ENCODE measurements around the gene AKT1. TPM values are rescaled to one million over a fixed set of nuclear protein-coding genes. Genes with fewer than 3 reads are reported as not detected.

AKT1 gene
- total RNA-seq, 1 donor from 2014 or later, result 123 TPM

- Mint-ChIP-seq H3K36me3 (peaks cover 21% of the 10 kb centered on the region), H3K4me1 (ENCODE audit: unreplicated experiment) (peaks cover 31% of the 10 kb centered on the region), H3K27ac (peak overlapping the region; percentile 55), H3K27me3 (no peaks in the 10 kb centered on the region), H3K9me3 (no peaks in the 10 kb centered on the region), H3K4me3 (no peak overlapping the region)
- peak; percentile 95 for DNase-seq (ENCODE audit: extremely low spot score, unreplicated experiment)
- TF ChIP-seq CTCF (conservative IDR thresholded peaks at IDR 0.05), result peak; percentile 97
Measured at GRCh38 chr14:104768437-104769323, 26.9 kb downstream of the AKT1 start.

- no peak overlapping the region for H3K27ac Mint-ChIP-seq
- peaks cover 21% of the 10 kb centered on the region for H3K36me3 Mint-ChIP-seq
- H3K9me3 Mint-ChIP-seq, result no peaks in the 10 kb centered on the region
- no peak overlapping the region for H3K4me3 Mint-ChIP-seq
- no peak for DNase-seq (ENCODE audit: extremely low spot score, unreplicated experiment)
- no peaks in the 10 kb centered on the region for H3K27me3 Mint-ChIP-seq
- peaks cover 31% of the 10 kb centered on the region for H3K4me1 Mint-ChIP-seq (ENCODE audit: unreplicated experiment)
- TF ChIP-seq CTCF (conservative IDR thresholded peaks at IDR 0.05), result no peak
Measured at GRCh38 chr14:104767634-104767918, 28.0 kb downstream of the AKT1 start.

GRCh38 chr14:104766863-104767633 lies 28.5 kb downstream of the AKT1 start:
- Mint-ChIP-seq H3K9me3 (no peaks in the 10 kb centered on the region), H3K27me3 (no peaks in the 10 kb centered on the region), H3K36me3 (peaks cover 25% of the 10 kb centered on the region), H3K4me1 (ENCODE audit: unreplicated experiment) (peaks cover 31% of the 10 kb centered on the region), H3K27ac (peak overlapping the region; percentile 51), H3K4me3 (peak overlapping the region; percentile 16)
- no peak for TF ChIP-seq CTCF (conservative IDR thresholded peaks at IDR 0.05)
- DNase-seq (ENCODE audit: extremely low spot score, unreplicated experiment), result no peak

GRCh38 chr14:104766256-104766862 lies 29.2 kb downstream of the AKT1 start:
- H3K4me1 Mint-ChIP-seq (ENCODE audit: unreplicated experiment), result peaks cover 31% of the 10 kb centered on the region
- H3K4me3 Mint-ChIP-seq, result peak overlapping the region; percentile 16

More at GRCh38 chr14:104766256-104766862, 29.2 kb downstream of the AKT1 start:
- no peak for DNase-seq (ENCODE audit: extremely low spot score, unreplicated experiment)
- TF ChIP-seq CTCF (conservative IDR thresholded peaks at IDR 0.05), result no peak
- Mint-ChIP-seq H3K27ac (peak overlapping the region; percentile 51), H3K36me3 (peaks cover 29% of the 10 kb centered on the region), H3K27me3 (no peaks in the 10 kb centered on the region), H3K9me3 (no peaks in the 10 kb centered on the region)
